Skeletal muscle tissue (tissue), 4 donors: ENCODE data around the gene CXCL6. TPM values are rescaled to one million over a fixed set of nuclear protein-coding genes. Genes with fewer than 3 reads are reported as not detected.

ENCODE experiments used
- H3K27ac ChIP-seq: one replicate; pipeline ENCODE4 v1.7.0; 2013; ENCODE audit warnings: mild to moderate bottlenecking, low read depth, low read length, inconsistent platforms
- H3K27me3 ChIP-seq, 3 donors: one replicate each; pipeline ENCODE4 v1.7.0; 2013; ENCODE audit warnings: low read length in 3 of 3; ENCODE audit not compliant: control insufficient read depth in 3 of 3, insufficient read depth in 3 of 3
- H3K36me3 ChIP-seq, 3 donors: one replicate each; pipeline ENCODE4 v1.7.0; 2013; ENCODE audit warnings: low read length in 3 of 3; ENCODE audit not compliant: control insufficient read depth in 3 of 3, insufficient read depth in 3 of 3
- H3K4me1 ChIP-seq, 3 donors: one replicate each; pipeline ENCODE4 v1.7.0; 2013; ENCODE audit warnings: low read length in 3 of 3, mild to moderate bottlenecking in 3 of 3; ENCODE audit not compliant: control insufficient read depth in 3 of 3, insufficient read depth in 3 of 3
- H3K4me3 ChIP-seq, 3 donors: one replicate each; pipeline ENCODE4 v1.7.0; 2013; ENCODE audit warnings: low read length in 3 of 3
- H3K9ac ChIP-seq, 3 donors: one replicate each; pipeline ENCODE4 v1.7.0; 2013; ENCODE audit warnings: low read length in 3 of 3, mild to moderate bottlenecking in 3 of 3, moderate library complexity in 2 of 3, low read depth in 1 of 3
- H3K9me3 ChIP-seq, 3 donors: one replicate each; pipeline ENCODE4 v1.7.0; 2013; ENCODE audit warnings: low read length in 3 of 3; ENCODE audit not compliant: control insufficient read depth in 3 of 3
- total RNA-seq: library from RNA; depleted of rRNA; stranded (reverse); fragments of >200 nt; gene quantifications from one replicate; pipeline ENCODE4 v1.2.3, GENCODE V29; 2014
- donor health status: Osteomylitis.

CXCL6 gene
- total RNA-seq, 1 donor from 2014 or later, result not detected

- Histone ChIP-seq H3K9ac (no peak overlapping the region), H3K27me3 (no peaks in the 10 kb centered on the region), H3K9me3 (no peaks in the 10 kb centered on the region), H3K4me1 (peaks cover 0 to 2% (median 0%) of the 10 kb centered on the region in 3 donors), H3K4me3 (no peak overlapping the region), H3K27ac (no peak overlapping the region), H3K36me3 (no peaks in the 10 kb centered on the region)
Observed at GRCh38 chr4:73816814-73817213, 19.7 kb upstream of the CXCL6 start.

GRCh38 chr4:73817341-73817740 is 19.1 kb upstream of the CXCL6 start:
- H3K4me3 ChIP-seq, result no peak overlapping the region
- no peaks in the 10 kb centered on the region for H3K9me3 ChIP-seq
- no peak overlapping the region for H3K27ac ChIP-seq
- H3K36me3 ChIP-seq, result no peaks in the 10 kb centered on the region
- peaks cover 0 to 2% (median 0%) of the 10 kb centered on the region in 3 donors for H3K4me1 ChIP-seq
- no peaks in the 10 kb centered on the region for H3K27me3 ChIP-seq
- no peak overlapping the region for H3K9ac ChIP-seq

- H3K4me3 ChIP-seq, result no peak overlapping the region
- no peaks in the 10 kb centered on the region for H3K9me3 ChIP-seq
Observed at GRCh38 chr4:73821325-73821724, 15.2 kb upstream of the CXCL6 start.

GRCh38 chr4:73822389-73822788 is 14.1 kb upstream of the CXCL6 start:
- Histone ChIP-seq H3K36me3 (no peaks in the 10 kb centered on the region), H3K4me3 (no peak overlapping the region), H3K27me3 (no peaks in the 10 kb centered on the region), H3K9ac (no peak overlapping the region), H3K27ac (no peak overlapping the region), H3K9me3 (no peaks in the 10 kb centered on the region), H3K4me1 (no peaks in the 10 kb centered on the region)

More at GRCh38 chr4:73821325-73821724, 15.2 kb upstream of the CXCL6 start:
- no peak overlapping the region for H3K27ac ChIP-seq
- no peaks in the 10 kb centered on the region for H3K36me3 ChIP-seq
- H3K4me1 ChIP-seq, result peaks cover 0 to 2% (median 0%) of the 10 kb centered on the region in 3 donors
- no peaks in the 10 kb centered on the region for H3K27me3 ChIP-seq
- H3K9ac ChIP-seq, result no peak overlapping the region

GRCh38 chr4:73822812-73823504 is 13.5 kb upstream of the CXCL6 start:
- peaks cover 0 to 3% (median 0%) of the 10 kb centered on the region in 3 donors for H3K9me3 ChIP-seq
- H3K27me3 ChIP-seq, result no peaks in the 10 kb centered on the region
- H3K9ac ChIP-seq, result no peak overlapping the region
- H3K4me3 ChIP-seq, result no peak overlapping the region
- H3K36me3 ChIP-seq, result no peaks in the 10 kb centered on the region
- H3K27ac ChIP-seq, result no peak overlapping the region
- no peaks in the 10 kb centered on the region for H3K4me1 ChIP-seq

GRCh38 chr4:73823760-73824159 is 12.7 kb upstream of the CXCL6 start:
- no peaks in the 10 kb centered on the region for H3K27me3 ChIP-seq
- H3K9ac ChIP-seq, result no peak overlapping the region
- H3K9me3 ChIP-seq, result peaks cover 0 to 3% (median 0%) of the 10 kb centered on the region in 3 donors
- H3K27ac ChIP-seq, result no peak overlapping the region
- H3K4me3 ChIP-seq, result no peak overlapping the region
- H3K36me3 ChIP-seq, result no peaks in the 10 kb centered on the region
- H3K4me1 ChIP-seq, result no peaks in the 10 kb centered on the region

- H3K4me3 ChIP-seq, result no peak overlapping the region
- H3K27ac ChIP-seq, result no peak overlapping the region
Observed at GRCh38 chr4:73828956-73829355, 7.5 kb upstream of the CXCL6 start.

GRCh38 chr4:73831569-73831968 is 4.9 kb upstream of the CXCL6 start:
- Histone ChIP-seq H3K9me3 (peaks cover 0 to 3% (median 0%) of the 10 kb centered on the region in 3 donors), H3K27ac (no peak overlapping the region), H3K4me3 (no peak overlapping the region), H3K36me3 (no peaks in the 10 kb centered on the region), H3K4me1 (peaks cover 0 to 3% (median 0%) of the 10 kb centered on the region in 3 donors), H3K27me3 (peaks cover 0 to 3% (median 2%) of the 10 kb centered on the region in 3 donors), H3K9ac (no peak overlapping the region)

More at GRCh38 chr4:73828956-73829355, 7.5 kb upstream of the CXCL6 start:
- no peaks in the 10 kb centered on the region for H3K36me3 ChIP-seq
- no peak overlapping the region for H3K9ac ChIP-seq
- peaks cover 0 to 3% (median 0%) of the 10 kb centered on the region in 3 donors for H3K4me1 ChIP-seq
- no peaks in the 10 kb centered on the region for H3K27me3 ChIP-seq
- peaks cover 0 to 3% (median 0%) of the 10 kb centered on the region in 3 donors for H3K9me3 ChIP-seq

GRCh38 chr4:73832651-73833237 is 3.7 kb upstream of the CXCL6 start:
- Histone ChIP-seq H3K36me3 (no peaks in the 10 kb centered on the region), H3K4me1 (peaks cover 0 to 3% (median 0%) of the 10 kb centered on the region in 3 donors), H3K9me3 (peaks cover 0 to 2% (median 0%) of the 10 kb centered on the region in 3 donors), H3K27ac (no peak overlapping the region), H3K9ac (no peak overlapping the region), H3K27me3 (peaks cover 0 to 7% (median 6%) of the 10 kb centered on the region in 3 donors), H3K4me3 (no peak overlapping the region)

GRCh38 chr4:73839071-73839470 is 2.6 kb downstream of the CXCL6 start:
- H3K4me3 ChIP-seq, result no peak overlapping the region
- H3K9me3 ChIP-seq, result no peaks in the 10 kb centered on the region
- H3K4me1 ChIP-seq, result no peaks in the 10 kb centered on the region
- no peaks in the 10 kb centered on the region for H3K36me3 ChIP-seq
- peaks cover 0 to 7% (median 6%) of the 10 kb centered on the region in 3 donors for H3K27me3 ChIP-seq
- no peak overlapping the region for H3K9ac ChIP-seq
- H3K27ac ChIP-seq, result no peak overlapping the region
